A673 (cell line): ENCODE data around the gene SH3GL2. TPM values are rescaled to one million over a fixed set of nuclear protein-coding genes. Genes with fewer than 3 reads are reported as not detected.

Source experiments
- BruUV-seq: library from RNA; stranded (reverse); fragments of 400-500 nt; replicated peaks from 2 replicates; lab custom pipeline; 2021; lab: Mats Ljungman, UMichigan
- CTCF ChIA-PET: fragments of 300-600 bp; sonication (Branson Sonifier 250); formaldehyde crosslinking; loops from one replicate; lab custom pipeline; 2022; ENCODE audit warnings: antibody characterized with exemption; lab: Charles Lee
- POLR2A ChIA-PET: fragments of 300-600 bp; sonication (Branson Sonifier 250); formaldehyde crosslinking; loops from one replicate; lab custom pipeline; 2022; ENCODE audit warnings: antibody characterized with exemption; ENCODE audit not compliant: low non-redundant PET; lab: Charles Lee
- DNase-seq: peaks from one replicate; pipeline ENCODE4 v3.0.0-alpha.2; 2015; ENCODE audit warnings: low spot score
- H3K27ac ChIP-seq: fragments of 200-600 bp; sonication (generic); 2 replicates; pipeline ENCODE4 v1.5.1; 2016; ENCODE audit warnings: mixed run types, low read depth, mild to moderate bottlenecking, mixed read lengths, antibody characterized with exemption, low read length; ENCODE audit not compliant: poor library complexity, severe bottlenecking
- H3K27me3 ChIP-seq: fragments of 200-600 bp; sonication (generic); replicated peaks from 2 replicates; pipeline ENCODE4 v1.6.1; 2017; ENCODE audit warnings: mixed run types, low read depth, mild to moderate bottlenecking, mixed read lengths, antibody characterized with exemption, low read length; ENCODE audit not compliant: insufficient read depth, poor library complexity
- H3K36me3 ChIP-seq: fragments of 200-600 bp; sonication (generic); 2 replicates; pipeline ENCODE4 v1.6.1; 2016; ENCODE audit warnings: mixed run types, mild to moderate bottlenecking, mixed read lengths, antibody characterized with exemption, low read length; ENCODE audit not compliant: insufficient read depth, poor library complexity, severe bottlenecking
- H3K4me1 ChIP-seq: fragments of 200-600 bp; sonication (generic); 2 replicates; pipeline ENCODE4 v1.6.1; 2017; ENCODE audit warnings: mixed run types, mild to moderate bottlenecking, mixed read lengths, antibody characterized with exemption, low read length; ENCODE audit not compliant: insufficient read depth, poor library complexity, severe bottlenecking
- H3K4me3 ChIP-seq: fragments of 200-600 bp; sonication (generic); 2 replicates; pipeline ENCODE4 v1.5.1; 2016; ENCODE audit warnings: low read depth, mixed run types, mild to moderate bottlenecking, mixed read lengths, low read length; ENCODE audit not compliant: poor library complexity, severe bottlenecking
- H3K9me3 ChIP-seq: fragments of 200-600 bp; sonication (generic); 2 replicates; pipeline ENCODE4 v1.6.1; 2016; ENCODE audit warnings: mixed run types, low read depth, mild to moderate bottlenecking, mixed read lengths, antibody characterized with exemption, low read length; ENCODE audit not compliant: poor library complexity, severe bottlenecking
- EZH2 ChIP-seq: fragments of 200-600 bp; sonication (generic); IDR thresholded peaks from 2 replicates; pipeline ENCODE4 v1.6.1; 2017; ENCODE audit warnings: borderline replicate concordance, low read depth, mild to moderate bottlenecking, mixed read lengths, antibody characterized with exemption, low read length; ENCODE audit not compliant: poor library complexity, severe bottlenecking
- intact Hi-C: fragments of 100-400 bp; cut with micrococcal nuclease; formaldehyde crosslinking; loops from one replicate; pipeline ENCODE4 v1.10.0; 2022; ENCODE audit not compliant: unreplicated experiment
- total RNA-seq: library from RNA; stranded (reverse); gene quantifications from 2 replicates; pipeline ENCODE4 v1.2.3, GENCODE V29; 2021
- TF ChIP-seq, protein P1 (sequence below): fragments of 300-800, 200-600 bp; sonication (generic); conservative IDR thresholded peaks from 2 replicates; pipeline ENCODE4 v1.5.1; 2017; ENCODE audit warnings: low read depth, mild to moderate bottlenecking, antibody characterized with exemption, low read length, moderate library complexity, mixed read lengths

Gene SH3GL2
- total RNA-seq, 1 experiment from 2014 or later, result not detected

- Histone ChIP-seq H3K9me3 (no peaks in the 10 kb centered on the region), H3K4me3 (no peak overlapping the region), H3K27me3 (no peaks in the 10 kb centered on the region), H3K4me1 (no peaks in the 10 kb centered on the region), H3K27ac (no peak overlapping the region), H3K36me3 (no peaks in the 10 kb centered on the region)
- TF ChIP-seq, protein P1, sequence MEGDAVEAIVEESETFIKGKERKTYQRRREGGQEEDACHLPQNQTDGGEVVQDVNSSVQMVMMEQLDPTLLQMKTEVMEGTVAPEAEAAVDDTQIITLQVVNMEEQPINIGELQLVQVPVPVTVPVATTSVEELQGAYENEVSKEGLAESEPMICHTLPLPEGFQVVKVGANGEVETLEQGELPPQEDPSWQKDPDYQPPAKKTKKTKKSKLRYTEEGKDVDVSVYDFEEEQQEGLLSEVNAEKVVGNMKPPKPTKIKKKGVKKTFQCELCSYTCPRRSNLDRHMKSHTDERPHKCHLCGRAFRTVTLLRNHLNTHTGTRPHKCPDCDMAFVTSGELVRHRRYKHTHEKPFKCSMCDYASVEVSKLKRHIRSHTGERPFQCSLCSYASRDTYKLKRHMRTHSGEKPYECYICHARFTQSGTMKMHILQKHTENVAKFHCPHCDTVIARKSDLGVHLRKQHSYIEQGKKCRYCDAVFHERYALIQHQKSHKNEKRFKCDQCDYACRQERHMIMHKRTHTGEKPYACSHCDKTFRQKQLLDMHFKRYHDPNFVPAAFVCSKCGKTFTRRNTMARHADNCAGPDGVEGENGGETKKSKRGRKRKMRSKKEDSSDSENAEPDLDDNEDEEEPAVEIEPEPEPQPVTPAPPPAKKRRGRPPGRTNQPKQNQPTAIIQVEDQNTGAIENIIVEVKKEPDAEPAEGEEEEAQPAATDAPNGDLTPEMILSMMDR, result no peak
- TF ChIP-seq EZH2, result no peak
- BruUV-seq, result no TSS peak
- no peak for DNase-seq
- intact Hi-C loops, result loop anchor here (10.0 kb wide), 1 partner anchor 1211 kb away; no protein-coding TSS in a partner anchor
- CTCF ChIA-PET, result no interaction called here
- POLR2A ChIA-PET, result no interaction called here
Observed at GRCh38 chr9:17813798-17814197, 234.9 kb downstream of the SH3GL2 start.

DNA sequence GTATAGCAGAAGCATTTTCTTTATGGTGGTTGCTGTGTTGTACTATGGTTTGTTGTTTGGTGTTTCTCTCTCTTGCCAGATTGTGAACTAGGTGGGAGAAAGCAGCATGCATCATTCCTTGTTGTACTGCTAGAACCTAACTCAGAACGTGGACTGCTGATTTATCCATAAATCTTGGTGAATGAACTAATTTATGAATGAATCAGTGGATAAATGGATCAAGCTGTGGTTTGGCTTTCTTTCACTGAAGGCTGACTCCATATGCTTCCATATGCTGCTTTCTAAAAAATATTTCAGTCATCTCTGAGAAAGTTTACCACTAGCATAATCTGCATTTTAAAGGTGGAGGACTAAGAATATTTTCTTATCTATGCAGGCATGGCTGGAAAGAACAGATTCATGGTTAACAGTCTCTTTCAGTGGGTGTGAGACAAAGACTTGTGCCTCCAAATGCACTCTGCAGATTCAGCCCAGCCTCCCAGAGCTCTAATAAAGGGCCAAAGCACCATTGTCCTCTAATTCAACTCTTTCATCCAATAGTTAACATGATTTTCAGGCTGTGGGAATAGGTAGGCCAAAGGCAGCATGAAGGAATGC lies 237.7 kb downstream of the SH3GL2 start:
- TF ChIP-seq, protein P1, result no peak
- no peak for TF ChIP-seq EZH2
- intact Hi-C loops, result loop anchor here (10.0 kb wide), 1 partner anchor 1208 kb away; no protein-coding TSS in a partner anchor
- H3K36me3 ChIP-seq, result no peaks in the 10 kb centered on the region
- BruUV-seq, result no TSS peak
- ChIA-PET CTCF (no interaction called here), POLR2A (no interaction called here)
- H3K4me3 ChIP-seq, result no peak overlapping the region
- no peaks in the 10 kb centered on the region for H3K4me1 ChIP-seq
- no peak overlapping the region for H3K27ac ChIP-seq
- no peaks in the 10 kb centered on the region for H3K27me3 ChIP-seq
- H3K9me3 ChIP-seq, result no peaks in the 10 kb centered on the region
- DNase-seq, result no peak

DNA sequence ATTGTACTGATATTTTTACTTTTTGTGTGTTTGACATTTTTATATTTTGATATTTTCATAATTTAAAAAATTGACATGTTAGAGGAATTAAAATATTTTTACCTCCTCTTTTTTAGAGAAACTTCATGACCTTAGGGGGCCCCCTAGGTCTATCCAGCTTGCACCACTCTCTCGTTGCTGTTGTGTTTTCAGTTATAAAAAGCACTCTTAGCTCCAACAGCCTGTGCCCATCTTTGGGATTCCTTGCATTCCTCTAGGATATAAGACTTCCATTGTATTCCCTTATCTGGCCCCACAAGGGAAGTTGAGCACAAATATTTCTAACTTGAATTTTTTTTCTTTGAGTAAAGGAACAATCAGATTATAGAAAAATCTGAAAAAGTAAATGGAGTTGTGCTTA lies 245.3 kb downstream of the SH3GL2 start:
- Histone ChIP-seq H3K36me3 (no peaks in the 10 kb centered on the region), H3K27ac (no peak overlapping the region), H3K4me3 (no peak overlapping the region), H3K4me1 (no peaks in the 10 kb centered on the region), H3K27me3 (no peaks in the 10 kb centered on the region), H3K9me3 (no peaks in the 10 kb centered on the region)
- intact Hi-C loops, result no loop called here
- CTCF ChIA-PET, result no interaction called here
- DNase-seq, result no peak
- no TSS peak for BruUV-seq
- TF ChIP-seq, protein P1, result no peak
- no peak for TF ChIP-seq EZH2
- POLR2A ChIA-PET, result no interaction called here
